Stomach (tissue), 9 donors: ENCODE data around the gene PRR5L. TPM values are rescaled to one million over a fixed set of nuclear protein-coding genes. Genes with fewer than 3 reads are reported as not detected.

Source experiments
- DNase-seq, 2 donors: peaks; one replicate each; pipeline versions ENCODE4 v3.0.0 to v3.0.0-alpha.2; 2013 to 2019
- H3K27ac ChIP-seq, 5 donors: fragments of 200-600 bp in 4 of 5; sonication (generic) in 4 of 5; one replicate each; pipeline ENCODE4 v1.5.1; 2013 to 2019; ENCODE audit warnings: mild to moderate bottlenecking in 1 of 5, moderate library complexity in 1 of 5
- H3K27me3 ChIP-seq, 3 donors: fragments of 200-600 bp; sonication (generic); one replicate each; pipeline ENCODE4 v1.5.1; 2017 to 2019; ENCODE audit warnings: mixed run types in 1 of 3
- H3K36me3 ChIP-seq, 4 donors: fragments of 200-600 bp; sonication (generic); 1 replicate in 3 of 4; 2 replicates in 1 of 4; pipeline ENCODE4 v1.5.1; 2016 to 2019
- H3K4me1 ChIP-seq, 4 donors: fragments of 200-600 bp; sonication (generic); one replicate each; pipeline ENCODE4 v1.5.1; 2016 to 2019
- H3K4me3 ChIP-seq, 4 donors: fragments of 200-600 bp; sonication (generic) in 3 of 4; one replicate each; pipeline ENCODE4 v1.5.1; 2016 to 2019; ENCODE audit warnings: mild to moderate bottlenecking in 1 of 4
- H3K9me3 ChIP-seq, 4 donors: fragments of 200-600 bp; sonication (generic); one replicate each; pipeline ENCODE4 v1.5.1; 2016 to 2019
- CTCF ChIP-seq, 7 experiments: fragments of 450-650 bp in 4 of 7; fragments of 200-600 bp in 3 of 7; sonication (generic) in 3 of 7; IDR thresholded peaks; one replicate each; pipeline ENCODE4 v1.5.1; 2016 to 2019; ENCODE audit warnings: antibody characterized with exemption in 7 of 7, control low read depth in 2 of 7, mild to moderate bottlenecking in 1 of 7
- EP300 ChIP-seq: sonication (generic); formaldehyde crosslinking; IDR thresholded peaks from one replicate; pipeline ENCODE4 v1.6.1; 2017; ENCODE audit warnings: antibody characterized with exemption
- POLR2A ChIP-seq, 4 donors: fragments of 450-650 bp; IDR thresholded peaks; one replicate each; pipeline ENCODE4 v1.6.1; 2016; ENCODE audit warnings: antibody characterized with exemption in 4 of 4, control low read depth in 2 of 4, mild to moderate bottlenecking in 1 of 4, moderate library complexity in 1 of 4
- POLR2AphosphoS5 ChIP-seq, 3 donors: sonication (generic); formaldehyde crosslinking; IDR thresholded peaks; one replicate each; pipeline ENCODE4 v1.6.1; 2016; ENCODE audit warnings: antibody characterized with exemption in 3 of 3
- WGBS, 5 donors: extraction: QIAGEN DNeasy Blood & Tissue Kit in 3 of 5; methylation state at CpG; one replicate each; pipeline versions ENCODE4 v1.1.5 to v1.1.7; 2013 to 2018; 5-methylcytosine and 5-hydroxymethylcytosine counted together
- intact Hi-C: fragments of 100-400 bp; cut with DNase I; formaldehyde crosslinking; loops from one replicate; pipeline ENCODE4 v1.15.1; 2023; ENCODE audit warnings: low total_unique reads
- polyA plus RNA-seq, 3 donors: library from polyadenylated mRNA; stranded (reverse); fragments of 200-250 nt; gene quantifications; one replicate each; pipeline ENCODE4 v1.2.3, GENCODE V29; 2013
- total RNA-seq, 5 donors: library from RNA; depleted of rRNA; stranded (reverse); fragments of >200 nt; gene quantifications; one replicate each; pipeline versions ENCODE4 v1.1.0 to v1.2.3, GENCODE V29; 2014 to 2016
- donor health status: healthy with polysubstance abuse.
- donor health status: Bipolar disorder and iron deficiency.
- donor health status: healthy.

The PRR5L gene
- total and polyA plus RNA-seq, 8 donors = 1.4 to 274 (median 2.4) TPM; not detected in 1

- Histone ChIP-seq H3K27ac (no peak overlapping the region), H3K9me3 (no peaks in the 10 kb centered on the region), H3K4me1 (peaks cover 0 to 7% (median 0%) of the 10 kb centered on the region in 4 donors), H3K4me3 (no peak overlapping the region), H3K36me3 (peaks cover 38 to 100% (median 92%) of the 10 kb centered on the region in 4 donors), H3K27me3 (no peaks in the 10 kb centered on the region)
- intact Hi-C loops = no loop called here
- DNase-seq = peak in 1 of 2 donors; percentile 82
- peak in 5 of 7 experiments; percentile 43 to 75 (median 57) for TF ChIP-seq CTCF (IDR thresholded peaks at IDR 0.05)
- TF ChIP-seq EP300 = no peak
- no peak for TF ChIP-seq POLR2AphosphoS5 (IDR thresholded peaks at IDR 0.05)
Measured at GRCh38 chr11:36492724-36493304, 196.7 kb downstream of the PRR5L start.

- Histone ChIP-seq H3K4me3 (no peak overlapping the region), H3K27ac (no peak overlapping the region), H3K36me3 (peaks cover 38 to 100% (median 92%) of the 10 kb centered on the region in 4 donors), H3K27me3 (no peaks in the 10 kb centered on the region), H3K4me1 (peaks cover 0 to 2% (median 0%) of the 10 kb centered on the region in 4 donors), H3K9me3 (no peaks in the 10 kb centered on the region)
- DNase-seq = no peak
- intact Hi-C loops = no loop called here
- TF ChIP-seq POLR2AphosphoS5 (IDR thresholded peaks at IDR 0.05) = no peak
- TF ChIP-seq CTCF (IDR thresholded peaks at IDR 0.05) = no peak
- no peak for TF ChIP-seq POLR2A (IDR thresholded peaks at IDR 0.05)
- no peak for TF ChIP-seq EP300
Measured at GRCh38 chr11:36493332-36493731, 197.2 kb downstream of the PRR5L start.

GRCh38 chr11:36498721-36499120, 202.6 kb downstream of the PRR5L start:
- H3K4me3 ChIP-seq = no peak overlapping the region
- WGBS, 5 donors = 83 to 95% (median 90%) methylated on average over 1 of the region's 1 CpG
- H3K27ac ChIP-seq = no peak overlapping the region
- H3K4me1 ChIP-seq = peaks cover 0 to 42% (median 19%) of the 10 kb centered on the region in 4 donors
- no peaks in the 10 kb centered on the region for H3K9me3 ChIP-seq
- no peaks in the 10 kb centered on the region for H3K27me3 ChIP-seq
- intact Hi-C loops = no loop called here
- DNase-seq = no peak
- peaks cover 23 to 76% (median 76%) of the 10 kb centered on the region in 4 donors for H3K36me3 ChIP-seq
- TF ChIP-seq CTCF (IDR thresholded peaks at IDR 0.05) (no peak), EP300 (no peak), POLR2AphosphoS5 (IDR thresholded peaks at IDR 0.05) (no peak), POLR2A (IDR thresholded peaks at IDR 0.05) (no peak)

DNA sequence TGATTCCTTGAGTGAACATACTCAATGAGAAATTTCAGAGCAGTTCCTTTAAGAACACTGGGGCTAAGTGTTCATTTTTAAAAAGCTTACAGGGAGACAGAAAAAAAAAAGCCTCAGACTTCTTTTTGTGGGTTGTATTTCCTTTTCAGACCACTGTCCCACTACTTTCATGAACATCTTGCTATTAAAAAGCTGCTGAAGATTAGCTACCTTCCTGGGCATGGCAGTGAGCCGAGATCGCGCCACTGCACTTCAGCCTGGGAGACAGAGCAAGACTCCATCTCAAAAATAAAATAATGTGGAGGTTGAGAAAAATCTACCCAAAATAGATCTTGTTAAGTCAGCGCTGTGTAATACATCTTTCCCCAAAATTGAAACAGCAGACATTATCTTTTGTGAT, 203.2 kb downstream of the PRR5L start:
- peaks cover 17 to 70% (median 70%) of the 10 kb centered on the region in 4 donors for H3K36me3 ChIP-seq
- 82 to 94% (median 92%) methylated on average over 4 of the region's 4 CpGs for WGBS, 5 donors
- intact Hi-C loops = no loop called here
- H3K27me3 ChIP-seq = no peaks in the 10 kb centered on the region
- H3K4me3 ChIP-seq = no peak overlapping the region
- TF ChIP-seq EP300 (no peak), POLR2A (IDR thresholded peaks at IDR 0.05) (no peak), CTCF (IDR thresholded peaks at IDR 0.05) (no peak), POLR2AphosphoS5 (IDR thresholded peaks at IDR 0.05) (no peak)
- H3K4me1 ChIP-seq = peaks cover 0 to 47% (median 19%) of the 10 kb centered on the region in 4 donors
- H3K9me3 ChIP-seq = no peaks in the 10 kb centered on the region
- no peak for DNase-seq
- H3K27ac ChIP-seq = no peak overlapping the region
